Kidney (tissue), 14 donors: ENCODE measurements around the gene WDFY2. TPM values are rescaled to one million over a fixed set of nuclear protein-coding genes. Genes with fewer than 3 reads are reported as not detected.

Experiments used
- DNase-seq, 5 donors: peaks; one replicate each; pipeline ENCODE4 v3.0.0-alpha.2; 2013 to 2020
- FAIRE-seq: peaks from 2 replicates; lab custom pipeline; 2012; peaks lifted over from hg19 to GRCh38; lab: Jason Lieb, UNC
- H3K27ac ChIP-seq, 2 donors: one replicate each; pipeline ENCODE4 v1.7.0; 2013; ENCODE audit warnings: low read depth in 2 of 2, low read length in 2 of 2, inconsistent platforms in 1 of 2
- H3K27me3 ChIP-seq: one replicate; pipeline ENCODE4 v1.7.1; 2013; ENCODE audit warnings: low read length, inconsistent platforms; ENCODE audit not compliant: control insufficient read depth, insufficient read depth
- H3K36me3 ChIP-seq, 3 donors: one replicate each; pipeline versions ENCODE4 v1.7.0 to v1.7.1; 2013; ENCODE audit warnings: low read length in 3 of 3, control low read depth in 1 of 3, inconsistent platforms in 1 of 3; ENCODE audit not compliant: insufficient read depth in 3 of 3, control insufficient read depth in 2 of 3
- H3K4me1 ChIP-seq, 3 donors: one replicate each; pipeline versions ENCODE4 v1.7.0 to v1.7.1; 2013; ENCODE audit warnings: low read length in 3 of 3, inconsistent platforms in 1 of 3, low read depth in 1 of 3; ENCODE audit not compliant: control insufficient read depth in 2 of 3, insufficient read depth in 2 of 3
- H3K4me3 ChIP-seq, 3 donors: one replicate each; pipeline versions ENCODE4 v1.7.0 to v1.8.1; 2013; ENCODE audit warnings: low read length in 3 of 3, control low read depth in 1 of 3, inconsistent platforms in 1 of 3
- H3K9ac ChIP-seq, 3 donors: one replicate each; pipeline versions ENCODE4 v1.7.0 to v1.7.1; 2013; ENCODE audit warnings: low read length in 3 of 3, control low read depth in 1 of 3, inconsistent platforms in 1 of 3
- H3K9me3 ChIP-seq, 3 donors: one replicate each; pipeline versions ENCODE4 v1.7.0 to v1.7.1; 2013; ENCODE audit warnings: low read length in 3 of 3, control low read depth in 1 of 3, inconsistent platforms in 1 of 3; ENCODE audit not compliant: control insufficient read depth in 2 of 3, insufficient read depth in 1 of 3
- intact Hi-C: fragments of 100-400 bp; cut with DNase I; formaldehyde crosslinking; loops from one replicate; pipeline ENCODE4 v1.11.1; 2022
- polyA plus RNA-seq: library from polyadenylated mRNA; stranded (reverse); fragments of 350-450 nt; fragmentation: Illumina TruSeq; extraction: RNeasy Lipid Tissue Mini Kit (QIAGEN cat#74804); gene quantifications from one replicate; pipeline ENCODE4 v1.2.3, GENCODE V29; 2014; ENCODE audit warnings: low read depth, low replicate concordance; ENCODE audit not compliant: insufficient read depth
- total RNA-seq: library from RNA; stranded (reverse); fragmentation: NEBNext Ultra II Directional; extraction: Animal tissue kit (Norgen Biotek cat#: 25700); gene quantifications from one replicate; pipeline ENCODE4 v1.2.1, GENCODE V29; 2021
- TF ChIP-seq, protein P1 (sequence below): IDR thresholded peaks from 3 replicates; pipeline ENCODE4 v1.5.1; 2012; ENCODE audit warnings: mild to moderate bottlenecking, moderate library complexity, borderline replicate concordance; ENCODE audit not compliant: insufficient read depth; ENCODE audit errors: extremely low read depth
- donor health status: control.
- donor health status: control.
- donor health status: control.
- donor health status: control.
- donor health status: control.
- donor health status: DM: yes; HTN: yes; CAD: no.
- donor health status: Normal renal cell carcinoma (clear cell type).

The WDFY2 gene
- total and polyA plus RNA-seq, 2 donors from 2014 or later = 4.8 to 13.0 TPM

DNA sequence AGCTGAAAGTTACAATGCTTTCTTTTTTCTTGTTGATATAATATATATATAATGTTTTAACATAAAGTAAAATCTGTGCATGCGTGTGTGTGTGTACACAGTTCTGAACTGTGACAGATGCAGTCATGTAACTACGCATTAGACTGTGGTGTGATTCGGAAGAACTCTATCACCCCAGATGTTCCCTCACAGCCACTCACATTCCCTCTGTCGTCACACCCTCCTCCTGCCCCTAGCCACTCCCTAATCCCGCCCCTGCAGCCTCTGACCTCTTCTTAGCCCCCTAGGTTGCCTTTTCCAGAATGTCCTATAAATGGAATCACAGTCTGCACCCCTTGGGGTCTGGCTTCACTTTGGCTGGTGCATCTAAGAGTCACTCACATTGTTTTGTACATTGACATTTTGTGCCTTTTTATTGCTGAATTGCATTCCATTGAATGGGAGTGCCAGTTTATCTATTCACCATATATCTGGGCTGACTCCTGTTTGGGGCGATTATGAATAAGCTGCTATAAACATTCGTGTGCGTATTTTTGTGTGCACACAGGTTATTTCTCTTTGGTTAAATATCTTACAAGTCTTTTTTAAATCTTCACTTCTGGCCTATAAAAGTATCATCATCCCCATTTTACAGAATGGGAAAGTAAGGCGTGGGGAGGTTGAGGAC, 199.3 kb downstream of the WDFY2 start:
- TF ChIP-seq, protein P1, sequence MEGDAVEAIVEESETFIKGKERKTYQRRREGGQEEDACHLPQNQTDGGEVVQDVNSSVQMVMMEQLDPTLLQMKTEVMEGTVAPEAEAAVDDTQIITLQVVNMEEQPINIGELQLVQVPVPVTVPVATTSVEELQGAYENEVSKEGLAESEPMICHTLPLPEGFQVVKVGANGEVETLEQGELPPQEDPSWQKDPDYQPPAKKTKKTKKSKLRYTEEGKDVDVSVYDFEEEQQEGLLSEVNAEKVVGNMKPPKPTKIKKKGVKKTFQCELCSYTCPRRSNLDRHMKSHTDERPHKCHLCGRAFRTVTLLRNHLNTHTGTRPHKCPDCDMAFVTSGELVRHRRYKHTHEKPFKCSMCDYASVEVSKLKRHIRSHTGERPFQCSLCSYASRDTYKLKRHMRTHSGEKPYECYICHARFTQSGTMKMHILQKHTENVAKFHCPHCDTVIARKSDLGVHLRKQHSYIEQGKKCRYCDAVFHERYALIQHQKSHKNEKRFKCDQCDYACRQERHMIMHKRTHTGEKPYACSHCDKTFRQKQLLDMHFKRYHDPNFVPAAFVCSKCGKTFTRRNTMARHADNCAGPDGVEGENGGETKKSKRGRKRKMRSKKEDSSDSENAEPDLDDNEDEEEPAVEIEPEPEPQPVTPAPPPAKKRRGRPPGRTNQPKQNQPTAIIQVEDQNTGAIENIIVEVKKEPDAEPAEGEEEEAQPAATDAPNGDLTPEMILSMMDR = no peak
- H3K36me3 ChIP-seq = no peaks in the 10 kb centered on the region
- no peaks in the 10 kb centered on the region for H3K27me3 ChIP-seq
- no peaks in the 10 kb centered on the region for H3K9me3 ChIP-seq
- H3K4me1 ChIP-seq = no peaks in the 10 kb centered on the region
- FAIRE-seq = no peak
- H3K9ac ChIP-seq = no peak overlapping the region
- H3K27ac ChIP-seq = no peak overlapping the region
- no peak overlapping the region for H3K4me3 ChIP-seq
- intact Hi-C loops = no loop called here
- DNase-seq = no peak

DNA sequence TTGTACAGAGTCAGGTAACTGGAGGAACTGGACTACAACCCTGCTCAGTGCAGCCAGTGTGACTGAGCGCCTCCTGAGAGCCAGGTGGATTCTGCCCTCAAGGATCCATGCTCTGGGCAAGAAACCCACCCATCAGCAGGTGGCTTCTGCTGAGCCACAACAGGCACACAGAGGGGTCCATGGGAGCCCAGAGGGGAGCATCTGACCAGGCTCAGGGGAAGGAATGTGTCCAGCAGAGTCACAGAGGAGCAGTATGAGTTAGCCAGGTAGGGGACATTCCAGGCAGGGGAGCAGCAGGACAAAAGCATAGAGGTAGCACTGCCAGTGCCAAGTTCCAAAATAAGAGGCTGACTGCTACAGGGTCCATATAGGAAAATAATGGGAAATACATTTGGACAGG, 199.8 kb downstream of the WDFY2 start:
- Histone ChIP-seq H3K9me3 (no peaks in the 10 kb centered on the region), H3K36me3 (peaks cover 0 to under 1% (median 0%) of the 10 kb centered on the region in 3 donors), H3K9ac (no peak overlapping the region), H3K27ac (no peak overlapping the region), H3K27me3 (no peaks in the 10 kb centered on the region), H3K4me3 (no peak overlapping the region), H3K4me1 (no peaks in the 10 kb centered on the region)
- DNase-seq (no peak), FAIRE-seq (no peak)
- TF ChIP-seq, protein P1 = no peak
- intact Hi-C loops = no loop called here

DNA sequence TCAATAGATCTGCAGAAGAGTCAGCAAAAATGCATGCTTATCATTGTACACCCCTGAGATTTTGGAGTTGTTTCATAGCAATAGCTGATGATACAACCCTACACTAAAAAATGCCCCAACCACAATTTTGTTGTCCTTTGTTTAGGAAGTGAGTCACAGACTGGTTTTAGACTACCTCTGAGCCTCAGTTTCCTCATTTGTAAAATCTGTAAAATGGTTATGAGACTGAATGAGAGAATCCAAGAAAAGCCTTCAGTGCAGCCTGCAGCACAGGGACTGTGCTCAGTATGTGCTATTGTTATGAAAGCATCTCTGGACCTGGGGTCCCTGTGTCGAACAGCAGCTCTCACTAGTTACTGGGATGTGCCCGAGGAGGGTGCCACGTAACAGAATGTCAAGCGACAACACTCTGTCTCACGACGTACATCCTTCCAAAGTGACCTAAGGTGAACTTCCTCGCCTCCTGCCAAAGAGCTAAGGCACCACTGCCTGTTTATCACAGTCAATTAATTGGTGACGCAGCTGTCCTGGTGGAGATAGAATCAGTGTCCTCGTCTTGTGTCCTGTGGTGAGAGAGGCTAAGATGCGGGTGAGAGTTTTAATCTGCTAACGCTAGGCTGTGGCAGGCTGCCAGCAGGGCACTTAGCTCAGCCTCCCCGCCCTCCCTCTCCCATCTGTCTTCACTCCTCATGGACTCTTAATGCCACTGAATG, 201.6 kb downstream of the WDFY2 start:
- Histone ChIP-seq H3K4me3 (no peak overlapping the region), H3K9me3 (no peaks in the 10 kb centered on the region), H3K9ac (peak overlapping the region in 1 of 3 donors; percentile 26), H3K4me1 (no peaks in the 10 kb centered on the region), H3K27me3 (no peaks in the 10 kb centered on the region), H3K36me3 (peaks cover 0 to 5% (median 0%) of the 10 kb centered on the region in 3 donors), H3K27ac (no peak overlapping the region)
- TF ChIP-seq, protein P1 = no peak
- FAIRE-seq (no peak), DNase-seq (peak in 1 of 5 donors; percentile 74)
- intact Hi-C loops = no loop called here
